Erythroblast (primary cell): ENCODE data around the gene TMEM178A.

Experiments used
- DNase-seq, 2 experiments: peaks; one replicate each; lab custom pipeline; 2025; lab: John Stamatoyannopoulos, UW
- GATA1 ChIP-seq: IDR thresholded peaks from 2 replicates; pipeline ENCODE4 v1.6.1; 2011; ENCODE audit warnings: low read depth, mild to moderate bottlenecking, control low read depth, low read length, moderate library complexity
- POLR2A ChIP-seq: IDR thresholded peaks from 2 replicates; pipeline ENCODE4 v1.6.1; 2011; ENCODE audit warnings: mild to moderate bottlenecking, low read length

Gene TMEM178A

DNA sequence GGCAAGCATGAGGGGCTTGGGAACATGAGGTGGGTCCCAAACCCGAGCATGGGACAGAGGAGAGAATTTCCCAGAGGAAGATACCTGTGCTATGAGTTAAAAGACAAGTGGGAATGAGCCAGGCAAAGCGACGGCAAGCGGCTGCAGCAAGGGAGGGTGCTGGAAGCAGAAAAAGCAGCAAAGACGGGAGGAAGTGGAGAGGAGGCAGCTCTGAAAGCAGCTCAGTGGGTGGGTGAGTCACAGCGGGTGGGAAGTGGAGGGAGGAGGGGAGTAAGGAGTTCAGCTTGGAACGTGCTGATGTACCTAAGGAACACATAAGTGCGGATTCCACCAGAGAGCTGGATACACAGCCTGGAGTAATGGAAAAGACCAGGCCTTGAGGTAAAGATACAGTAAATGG, 71.9 kb downstream of the TMEM178A start:
- TF ChIP-seq POLR2A = no peak
- TF ChIP-seq GATA1 = no peak
- no peak for DNase-seq

DNA sequence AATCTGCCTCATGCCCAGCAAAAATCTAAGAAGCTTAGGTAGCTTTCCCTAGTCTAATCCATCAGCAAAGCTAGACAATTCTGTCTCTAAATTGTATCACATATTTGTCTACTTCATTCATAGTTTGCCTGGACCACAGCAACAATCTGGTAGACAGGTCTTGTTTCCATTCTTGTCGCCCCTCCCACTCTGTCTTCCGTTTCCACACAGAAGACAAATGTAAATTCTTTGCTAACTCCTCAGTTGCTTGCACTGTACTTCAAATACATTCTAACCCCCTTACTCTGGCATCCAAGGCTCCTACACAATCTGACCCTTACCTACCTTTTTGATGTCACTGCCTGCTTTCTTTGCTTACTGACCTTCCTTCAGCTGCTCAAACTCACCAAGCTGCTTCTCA, 73.2 kb downstream of the TMEM178A start:
- no peak for DNase-seq
- TF ChIP-seq POLR2A (no peak), GATA1 (no peak)

DNA sequence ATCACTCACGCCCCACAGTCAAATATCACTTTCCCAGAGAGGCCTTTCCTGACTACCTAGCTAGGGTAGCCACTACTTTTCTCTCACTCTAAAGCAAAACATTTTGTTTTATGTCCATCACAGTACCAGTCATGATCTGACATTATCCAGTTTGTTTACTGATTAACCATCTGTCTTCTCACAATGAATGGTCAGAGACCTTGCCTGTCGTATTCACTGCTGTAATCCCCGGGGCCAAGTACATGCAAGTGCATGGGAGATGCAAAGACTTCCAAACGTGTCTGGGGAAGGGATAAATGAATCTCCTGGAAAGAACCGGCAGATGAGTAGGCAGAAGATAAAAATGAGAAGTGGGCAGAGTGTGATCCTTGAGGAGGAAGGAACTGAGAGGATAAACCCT, 73.7 kb downstream of the TMEM178A start:
- no peak for DNase-seq
- no peak for TF ChIP-seq GATA1
- TF ChIP-seq POLR2A = no peak

DNA sequence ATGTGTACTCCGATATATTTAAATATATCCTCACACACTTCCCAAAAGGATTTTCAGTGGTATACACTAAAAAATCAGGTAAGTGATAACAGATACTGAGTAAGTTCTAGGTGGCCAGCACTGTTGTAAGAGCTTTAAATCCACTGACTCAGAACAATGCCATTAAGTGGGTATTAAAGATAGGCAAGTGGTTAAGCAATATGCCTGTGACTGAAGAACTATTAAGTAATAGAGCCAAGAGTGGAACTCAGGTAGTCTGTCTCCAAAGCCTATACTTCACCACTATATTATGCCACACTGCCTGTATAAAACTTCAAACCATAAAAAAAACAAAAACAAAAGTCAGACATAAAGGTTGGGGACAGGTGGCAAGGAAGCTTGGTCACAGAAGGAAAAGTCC, 76.2 kb downstream of the TMEM178A start:
- DNase-seq = no peak
- TF ChIP-seq POLR2A (no peak), GATA1 (no peak)

DNA sequence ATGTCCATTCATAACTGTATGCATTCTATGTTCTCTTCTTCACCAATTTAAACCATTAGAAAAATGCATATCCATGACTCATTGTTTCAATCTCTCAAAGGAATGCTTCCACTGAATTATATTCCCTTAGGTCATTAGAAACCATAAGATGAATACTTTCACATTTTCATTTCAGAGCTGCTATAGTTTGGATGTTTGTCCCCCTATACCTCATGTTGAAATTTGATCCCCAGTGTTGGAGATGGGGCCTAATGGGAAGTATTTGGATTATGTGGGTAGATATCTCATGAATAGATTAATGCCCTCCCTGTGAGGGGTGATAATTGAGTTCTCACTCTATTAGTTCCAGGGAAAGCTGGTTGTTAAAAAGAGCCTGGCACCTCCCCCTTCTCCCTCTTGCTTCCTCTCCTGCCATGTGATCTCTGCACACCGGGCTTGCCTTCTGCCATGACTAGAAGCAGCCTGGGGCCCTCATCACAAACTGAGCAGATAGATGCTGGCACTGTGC, 77.6 kb downstream of the TMEM178A start:
- no peak for TF ChIP-seq POLR2A
- no peak for TF ChIP-seq GATA1
- no peak for DNase-seq

DNA sequence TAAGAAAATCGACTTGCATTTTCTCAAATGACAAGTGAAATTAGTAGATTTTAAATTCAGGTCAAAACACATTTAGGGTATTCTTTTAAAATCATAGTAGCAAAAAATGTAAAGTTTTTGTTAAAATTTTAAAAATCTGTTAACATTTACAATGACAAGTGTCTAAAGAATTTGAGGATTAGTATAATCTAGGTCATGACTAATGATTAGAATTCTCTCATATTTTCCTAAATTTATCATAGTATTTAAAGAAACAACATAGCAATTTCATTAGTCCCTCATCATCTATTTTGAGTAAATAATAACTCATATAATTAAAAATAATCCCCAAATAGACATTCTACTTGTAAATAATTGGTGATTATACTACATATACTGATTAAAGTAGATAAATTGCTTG, 89.7 kb downstream of the TMEM178A start:
- no peak for DNase-seq
- TF ChIP-seq POLR2A = no peak

DNA sequence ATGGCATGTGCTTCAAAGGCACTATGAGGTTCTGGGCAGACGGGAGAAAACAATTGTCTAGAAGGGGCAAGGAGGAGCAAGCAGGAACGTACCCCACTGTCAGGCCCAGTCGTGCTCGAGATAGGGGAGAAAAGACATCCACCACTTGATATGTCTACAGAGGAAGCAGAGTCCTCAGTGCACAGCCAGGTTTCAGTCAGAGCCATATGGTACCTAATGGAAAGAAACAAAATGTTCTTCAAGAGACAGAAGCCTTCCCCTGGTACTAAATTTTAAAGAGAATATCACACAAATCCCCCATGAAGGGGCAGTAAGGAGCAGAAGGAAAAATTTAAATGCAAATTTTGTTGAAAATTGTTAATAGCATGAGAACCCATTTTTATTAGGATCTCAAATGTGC, 91.4 kb downstream of the TMEM178A start:
- TF ChIP-seq GATA1 (no peak), POLR2A (no peak)
- no peak for DNase-seq

DNA sequence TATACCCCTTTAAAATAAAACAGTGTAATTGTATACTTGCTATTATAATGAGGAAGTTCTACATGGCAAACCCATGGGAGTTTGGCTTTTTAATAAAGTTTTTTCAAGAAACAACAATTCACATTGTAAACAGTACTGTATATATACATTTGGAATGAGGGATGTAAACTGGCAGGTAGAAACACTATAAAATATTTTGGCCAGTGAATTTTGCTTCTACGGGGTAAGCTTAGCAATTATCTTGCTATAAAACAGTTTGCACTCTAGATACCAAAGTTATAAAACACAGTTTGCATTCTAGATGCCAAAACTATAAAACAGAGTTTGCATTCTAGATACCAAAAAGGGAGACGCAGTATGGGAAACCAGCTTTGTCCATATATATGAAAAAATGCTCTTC, 96.7 kb downstream of the TMEM178A start:
- no peak for DNase-seq
- no peak for TF ChIP-seq GATA1
- no peak for TF ChIP-seq POLR2A
